GM15510 (cell line): Measurements from ENCODE around the gene AKR1D1.

Experiments
- POLR2A ChIP-seq: IDR thresholded peaks from 3 replicates; pipeline ENCODE4 v1.6.1; 2011; ENCODE audit warnings: borderline replicate concordance; ENCODE audit not compliant: insufficient read length; ENCODE audit errors: extremely low read depth

Gene AKR1D1

GRCh38 chr7:138076196-138076595 is at the start of gene AKR1D1:
Gene AKR1D1 (plus strand): TSS chr7:138076459. CDS start chr7:138076519, 60 bp downstream.
- TF ChIP-seq POLR2A: no peak

- no peak for TF ChIP-seq POLR2A
Observed at GRCh38 chr7:138027100-138027499, 49.2 kb upstream of the AKR1D1 start.

- no peak for TF ChIP-seq POLR2A
Observed at GRCh38 chr7:138029126-138029525, 47.1 kb upstream of the AKR1D1 start.

- no peak for TF ChIP-seq POLR2A
Observed at GRCh38 chr7:138029941-138030340, 46.3 kb upstream of the AKR1D1 start.

GRCh38 chr7:138030679-138031351 is 45.4 kb upstream of the AKR1D1 start:
- TF ChIP-seq POLR2A: no peak

- TF ChIP-seq POLR2A: no peak
Observed at GRCh38 chr7:138032186-138032585, 44.1 kb upstream of the AKR1D1 start.

- no peak for TF ChIP-seq POLR2A
Observed at GRCh38 chr7:138032770-138033169, 43.5 kb upstream of the AKR1D1 start.

- no peak for TF ChIP-seq POLR2A
Observed at GRCh38 chr7:138033241-138033640, 43.0 kb upstream of the AKR1D1 start.

- TF ChIP-seq POLR2A: no peak
Observed at GRCh38 chr7:138036135-138036534, 40.1 kb upstream of the AKR1D1 start.

GRCh38 chr7:138044897-138045296 is 31.4 kb upstream of the AKR1D1 start:
- no peak for TF ChIP-seq POLR2A

GRCh38 chr7:138047907-138048306 is 28.4 kb upstream of the AKR1D1 start:
- no peak for TF ChIP-seq POLR2A

- TF ChIP-seq POLR2A: no peak
Observed at GRCh38 chr7:138049505-138050116, 26.6 kb upstream of the AKR1D1 start.

- no peak for TF ChIP-seq POLR2A
Observed at GRCh38 chr7:138052696-138053095, 23.6 kb upstream of the AKR1D1 start.

GRCh38 chr7:138063400-138063799 is 12.9 kb upstream of the AKR1D1 start:
- no peak for TF ChIP-seq POLR2A

GRCh38 chr7:138064856-138065357 is 11.4 kb upstream of the AKR1D1 start:
- no peak for TF ChIP-seq POLR2A

- no peak for TF ChIP-seq POLR2A
Observed at GRCh38 chr7:138065827-138066226, 10.4 kb upstream of the AKR1D1 start.
